GM19372 (cell line): ENCODE measurements around the gene CDC23.
"Not testable (repeated sequence)": the region's sequence is repeated elsewhere in the genome, so short reads cannot be mapped to it uniquely, and the experiment has no call there.

ENCODE experiments used
- ATAC-seq: cut with Tn5 transposase; IDR thresholded peaks from one replicate; pipeline ENCODE4 v1.9.1; 2021; ENCODE audit warnings: mild to moderate bottlenecking, low read depth, moderate library complexity; ENCODE audit not compliant: unreplicated experiment

The CDC23 gene

GRCh38 chr5:138148811-138149210 lies 64.3 kb downstream of the CDC23 start:
- ATAC-seq: no peak

GRCh38 chr5:138143578-138143977 lies 69.5 kb downstream of the CDC23 start:
- ATAC-seq: not testable (repeated sequence)

- ATAC-seq: no peak
Observed at GRCh38 chr5:138141734-138142133, 71.4 kb downstream of the CDC23 start.

GRCh38 chr5:138140268-138140667 lies 72.9 kb downstream of the CDC23 start:
- no peak for ATAC-seq

DNA sequence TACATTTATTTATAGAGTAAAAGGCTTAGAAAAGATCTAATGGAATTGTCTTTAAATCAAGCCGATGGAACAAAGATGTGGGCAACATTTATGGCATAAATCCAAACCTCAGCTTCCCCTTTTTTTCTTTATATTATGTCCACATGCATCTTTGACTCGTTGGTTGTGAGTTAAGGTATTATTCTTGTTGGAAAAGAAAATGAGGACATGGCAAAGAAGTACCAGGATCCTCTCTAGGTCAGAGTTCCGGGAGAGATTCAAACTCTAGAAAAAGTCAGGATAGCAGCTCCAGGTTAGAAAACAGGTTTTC lies 73.4 kb downstream of the CDC23 start:
- no peak for ATAC-seq

- ATAC-seq: no peak
Observed at GRCh38 chr5:138138949-138139780, 74.0 kb downstream of the CDC23 start, which contains the start of gene NME5. TSS of gene NME5 (minus strand) at chr5:138139428. CDS start at chr5:138138780, 648 bp downstream.
